H1 (cell line): ENCODE measurements around the gene AGBL1. TPM values are rescaled to one million over a fixed set of nuclear protein-coding genes. Genes with fewer than 3 reads are reported as not detected.

Experiments
- CTCF ChIA-PET: fragments of 300-600 bp; sonication (Branson Sonifier 250); formaldehyde crosslinking; loops from one replicate; lab custom pipeline; 2021; ENCODE audit not compliant: partially characterized antibody; lab: Charles Lee
- POLR2A ChIA-PET: fragments of 300-600 bp; sonication (Branson Sonifier 250); formaldehyde crosslinking; loops from one replicate; lab custom pipeline; 2021; ENCODE audit warnings: inconsistent platforms; ENCODE audit not compliant: partially characterized antibody; lab: Charles Lee
- DNase-seq, 2 experiments: peaks; one replicate each; pipeline versions ENCODE4 v3.0.0 to v3.0.0-alpha.2; 2010 to 2022; ENCODE audit warnings: low spot score in 2 of 2, low read depth in 1 of 2, mixed read lengths in 1 of 2
- FAIRE-seq: peaks from 2 replicates; lab custom pipeline; 2011; peaks lifted over from hg19 to GRCh38; lab: Jason Lieb, UNC
- H2AFZ ChIP-seq: 2 replicates; pipeline ENCODE4 v1.8.1; 2012; ENCODE audit warnings: low read length, inconsistent platforms
- H2AK5ac ChIP-seq: 2 replicates; pipeline ENCODE4 v1.6.1; 2013; ENCODE audit warnings: low read depth, low read length
- H2BK120ac ChIP-seq: replicated peaks from 2 replicates; pipeline ENCODE3; 2013; ENCODE audit warnings: low read depth, low read length, inconsistent platforms
- H2BK12ac ChIP-seq: 2 replicates; pipeline ENCODE4 v1.6.1; 2013; ENCODE audit warnings: low read depth, low read length
- H2BK15ac ChIP-seq: 2 replicates; pipeline ENCODE4 v1.6.1; 2013; ENCODE audit warnings: low read length
- H2BK20ac ChIP-seq: 2 replicates; pipeline ENCODE4 v1.6.1; 2013; ENCODE audit warnings: low read length
- H2BK5ac ChIP-seq: 2 replicates; pipeline ENCODE4 v1.6.1; 2013; ENCODE audit warnings: low read depth, low read length
- H3K14ac ChIP-seq: 2 replicates; pipeline ENCODE4 v1.6.1; 2013; ENCODE audit warnings: inconsistent platforms; ENCODE audit not compliant: insufficient read length
- H3K18ac ChIP-seq: 2 replicates; pipeline ENCODE4 v1.6.1; 2013; ENCODE audit warnings: low read length; ENCODE audit errors: extremely low read depth
- H3K23ac ChIP-seq: 2 replicates; pipeline ENCODE4 v1.6.1; 2013; ENCODE audit warnings: inconsistent platforms; ENCODE audit not compliant: insufficient read length
- H3K23me2 ChIP-seq: 2 replicates; pipeline ENCODE4 v1.6.1; 2013; ENCODE audit warnings: low read depth, low read length
- H3K27ac ChIP-seq: 2 replicates; pipeline ENCODE4 v1.6.1; 2011; ENCODE audit warnings: low read depth, low read length, inconsistent platforms
- H3K27me3 ChIP-seq, 4 experiments: replicated peaks in 1 of 4; 1 replicate in 1 of 4; 2 replicates in 3 of 4; pipeline versions ENCODE4 v1.6.1 to v1.8.1; 2011 to 2013; ENCODE audit warnings: low read length in 3 of 4, mild to moderate bottlenecking in 3 of 4, inconsistent platforms in 2 of 4, mixed read lengths in 2 of 4, moderate library complexity in 1 of 4; ENCODE audit not compliant: control insufficient read depth in 3 of 4, insufficient read depth in 3 of 4; ENCODE audit errors: extremely low read depth in 1 of 4
- H3K36me3 ChIP-seq, 4 experiments: 2 replicates each; pipeline versions ENCODE4 v1.6.1 to v1.8.1; 2011 to 2013; ENCODE audit warnings: mild to moderate bottlenecking in 4 of 4, low read length in 3 of 4, moderate library complexity in 2 of 4, control low read depth in 1 of 4, inconsistent platforms in 1 of 4; ENCODE audit not compliant: insufficient read depth in 4 of 4, control insufficient read depth in 2 of 4
- H3K4ac ChIP-seq: replicated peaks from 2 replicates; pipeline ENCODE3; 2013; ENCODE audit warnings: low read length, low read depth, mixed read lengths, inconsistent platforms; ENCODE audit not compliant: insufficient read length
- H3K4me1 ChIP-seq, 4 experiments: replicated peaks in 1 of 4; 1 replicate in 1 of 4; 2 replicates in 3 of 4; pipeline versions ENCODE4 v1.6.1 to v1.8.1; 2011 to 2013; ENCODE audit warnings: low read length in 3 of 4, inconsistent platforms in 2 of 4, mixed read lengths in 1 of 4; ENCODE audit not compliant: insufficient read depth in 4 of 4, control insufficient read depth in 3 of 4
- H3K4me2 ChIP-seq, 2 experiments: 2 replicates each; pipeline versions ENCODE4 v1.6.1 to v1.8.1; 2011 to 2013; ENCODE audit warnings: low read depth in 2 of 2, low read length in 2 of 2, control low read depth in 1 of 2, inconsistent platforms in 1 of 2, mild to moderate bottlenecking in 1 of 2; ENCODE audit not compliant: insufficient read depth in 1 of 2
- H3K4me3 ChIP-seq, 4 experiments: fragments of 200-600, 300-600 bp in 1 of 4; sonication (generic), shearing (Covaris generic), sonication (Bioruptor Twin) in 1 of 4; 2 replicates each; pipeline versions ENCODE4 v1.5.1 to v1.8.1; 2011 to 2016; ENCODE audit warnings: low read length in 4 of 4, low read depth in 3 of 4, control low read depth in 2 of 4, inconsistent platforms in 2 of 4, mild to moderate bottlenecking in 2 of 4, mixed read lengths in 1 of 4, moderate library complexity in 1 of 4; ENCODE audit not compliant: insufficient read depth in 2 of 4; ENCODE audit errors: extremely low read depth in 1 of 4
- H3K56ac ChIP-seq: replicated peaks from 2 replicates; pipeline ENCODE3; 2013; ENCODE audit warnings: low read depth, mild to moderate bottlenecking, mixed read lengths, low read length, inconsistent platforms; ENCODE audit not compliant: insufficient read length
- H3K79me1 ChIP-seq: 2 replicates; pipeline ENCODE4 v1.6.1; 2013; ENCODE audit warnings: low read depth, low read length, control low read depth
- H3K79me2 ChIP-seq, 2 experiments: 2 replicates each; pipeline versions ENCODE4 v1.6.1 to v1.8.1; 2012 to 2013; ENCODE audit warnings: low read length in 2 of 2, mild to moderate bottlenecking in 2 of 2, inconsistent platforms in 1 of 2; ENCODE audit not compliant: insufficient read depth in 2 of 2, control insufficient read depth in 1 of 2
- H3K9ac ChIP-seq, 4 experiments: replicated peaks in 1 of 4; 1 replicate in 1 of 4; 2 replicates in 3 of 4; pipeline versions ENCODE4 v1.6.1 to v1.8.1; 2011 to 2013; ENCODE audit warnings: low read depth in 3 of 4, low read length in 3 of 4, control low read depth in 2 of 4, mild to moderate bottlenecking in 2 of 4, moderate library complexity in 2 of 4, inconsistent platforms in 1 of 4; ENCODE audit errors: extremely low read depth in 1 of 4
- H3K9me3 ChIP-seq, 2 experiments: 2 replicates each; pipeline versions ENCODE4 v1.6.1 to v1.8.1; 2012 to 2013; ENCODE audit warnings: mild to moderate bottlenecking in 2 of 2, moderate library complexity in 2 of 2, control low read depth in 1 of 2, inconsistent platforms in 1 of 2, low read depth in 1 of 2, low read length in 1 of 2, mixed read lengths in 1 of 2; ENCODE audit not compliant: insufficient read depth in 2 of 2
- H4K20me1 ChIP-seq, 2 experiments: replicated peaks in 1 of 2; 2 replicates each; pipeline versions ENCODE3 to v1.8.1; 2011 to 2013; ENCODE audit warnings: inconsistent platforms in 2 of 2, low read length in 2 of 2, mild to moderate bottlenecking in 1 of 2; ENCODE audit not compliant: insufficient read depth in 2 of 2, control insufficient read depth in 1 of 2
- H4K5ac ChIP-seq: 2 replicates; pipeline ENCODE4 v1.6.1; 2013; ENCODE audit warnings: low read length, low read depth, mixed read lengths, inconsistent platforms; ENCODE audit not compliant: insufficient read length
- H4K8ac ChIP-seq: 2 replicates; pipeline ENCODE4 v1.8.0; 2013; ENCODE audit warnings: mild to moderate bottlenecking, moderate library complexity, low read length, inconsistent platforms; ENCODE audit not compliant: insufficient read depth; ENCODE audit errors: extremely low read depth
- H4K91ac ChIP-seq: replicated peaks from 2 replicates; pipeline ENCODE3; 2013; ENCODE audit warnings: low read length, mixed read lengths, inconsistent platforms; ENCODE audit not compliant: insufficient read length
- CHD1 ChIP-seq: IDR thresholded peaks from 2 replicates; pipeline ENCODE4 v1.6.1; 2012; ENCODE audit warnings: low read depth, low read length, improper control_type of control experiment
- CREB1 ChIP-seq: IDR thresholded peaks from 2 replicates; pipeline ENCODE4 v1.6.1; 2012; ENCODE audit warnings: inconsistent platforms
- E2F6 ChIP-seq: IDR thresholded peaks from 2 replicates; pipeline ENCODE4 v1.6.1; 2012; ENCODE audit warnings: inconsistent platforms
- JUN ChIP-seq: IDR thresholded peaks from 2 replicates; pipeline ENCODE4 v1.6.1; 2011; ENCODE audit warnings: low read depth, mild to moderate bottlenecking, improper control_type of control experiment, low read length
- JUND ChIP-seq: IDR thresholded peaks from 2 replicates; pipeline ENCODE4 v1.6.1; 2011; ENCODE audit warnings: mild to moderate bottlenecking, improper control_type of control experiment, low read length
- KDM4A ChIP-seq: IDR thresholded peaks from one replicate; pipeline ENCODE4 v1.7.1; 2012; ENCODE audit warnings: low read depth, mild to moderate bottlenecking, moderate library complexity, low read length, inconsistent platforms; ENCODE audit not compliant: severe bottlenecking
- MAX ChIP-seq: IDR thresholded peaks from 2 replicates; pipeline ENCODE4 v1.6.1; 2012; ENCODE audit warnings: inconsistent platforms
- POU5F1 ChIP-seq: IDR thresholded peaks from 2 replicates; pipeline ENCODE4 v1.6.1; 2011; ENCODE audit warnings: low read depth, mild to moderate bottlenecking, low read length, moderate library complexity
- SUZ12 ChIP-seq: fragments of 200-600 bp; sonication (generic); IDR thresholded peaks from 2 replicates; pipeline ENCODE4 v1.6.1; 2012; ENCODE audit warnings: mild to moderate bottlenecking, inconsistent platforms, low read length, moderate library complexity, mixed read lengths
- TAF1 ChIP-seq: IDR thresholded peaks from 2 replicates; pipeline ENCODE4 v1.6.1; 2011; ENCODE audit warnings: mild to moderate bottlenecking, low read depth, low read length
- TBP ChIP-seq: IDR thresholded peaks from 2 replicates; pipeline ENCODE4 v1.6.1; 2011; ENCODE audit warnings: low read depth, low read length, improper control_type of control experiment
- TCF12 ChIP-seq: IDR thresholded peaks from 2 replicates; pipeline ENCODE4 v1.6.1; 2011; ENCODE audit warnings: low read depth, mild to moderate bottlenecking, low read length
- USF2 ChIP-seq: IDR thresholded peaks from 2 replicates; pipeline ENCODE4 v1.6.1; 2011; ENCODE audit warnings: low read length, improper control_type of control experiment
- WGBS, 2 experiments: shearing (Covaris generic) in 1 of 2; methylation state at CpG; one replicate each; pipeline versions ENCODE4 v1.1.6 to v1.1.7; 2013 to 2015; ENCODE audit warnings: low lambda C conversion rate in 2 of 2, mixed read lengths in 2 of 2, inconsistent platforms in 1 of 2, low coverage in 1 of 2, missing lambda C conversion rate in 1 of 2; ENCODE audit not compliant: insufficient replicate concordance in 2 of 2, insufficient coverage in 1 of 2, insufficient read length in 1 of 2; ENCODE audit errors: extremely low coverage in 1 of 2, missing lambda C conversion rate in 1 of 2; 5-methylcytosine and 5-hydroxymethylcytosine counted together
- polyA plus RNA-seq, 7 experiments: library from polyadenylated mRNA; depleted of rRNA in 3 of 7; stranded (reverse) in 5 of 7; unstranded in 2 of 7; fragments of >200 nt in 5 of 7; fragments of 200-250 nt in 2 of 7; gene quantifications; 1 replicate in 5 of 7; 2 replicates in 1 of 7; 4 replicates in 1 of 7; pipeline versions ENCODE4 v1.2.1 to v1.2.3, GENCODE V29; 2011 to 2013; ENCODE audit warnings: missing spikeins in 2 of 7, mixed read lengths in 2 of 7
- total RNA-seq: library from RNA; stranded (reverse); fragmentation: NEBNext Ultra II Directional; extraction: Animal tissue kit (Norgen Biotek cat#: 25700); gene quantifications from 2 replicates; pipeline ENCODE4 v1.2.1, GENCODE V29; 2021

The AGBL1 gene
- total and polyA plus RNA-seq, 2 of the 8 experiments (the other 6 are each of a cell fraction or from before 2014, with no cell fraction given): not detected

- CTCF ChIA-PET: interaction anchor here (0.6 to 1.1 kb wide), 2 partner anchors 9 to 1643 kb away, joined by 3 to 4 read pairs; no protein-coding TSS in a partner anchor
- Histone ChIP-seq H2BK5ac (no peak overlapping the region), H4K5ac (no peak overlapping the region), H3K18ac (no peak overlapping the region), H3K23me2 (peaks cover 2% of the 10 kb centered on the region; the same call in 1 of the 2 replicates), H3K4ac (no peak overlapping the region), H2AFZ (no peak overlapping the region), H2BK12ac (no peak overlapping the region), H2BK120ac (no peak overlapping the region), H3K9me3 (peaks cover 9 to 14% of the 10 kb centered on the region in 2 experiments), H3K9ac (no peak overlapping the region), H4K8ac (no peak overlapping the region), H3K14ac (no peak overlapping the region), H4K91ac (no peak overlapping the region), H3K23ac (no peak overlapping the region), H4K20me1 (no peaks in the 10 kb centered on the region), H2BK20ac (no peak overlapping the region), H2BK15ac (no peak overlapping the region), H3K27me3 (no peaks in the 10 kb centered on the region), H3K79me1 (no peaks in the 10 kb centered on the region), H3K4me2 (no peak overlapping the region), H3K56ac (no peak overlapping the region), H3K4me3 (no peak overlapping the region), H3K79me2 (no peaks in the 10 kb centered on the region), H3K4me1 (peaks cover 0 to 2% (median 0%) of the 10 kb centered on the region in 4 experiments; a peak in 1 of 7 replicates), H2AK5ac (no peak overlapping the region), H3K27ac (no peak overlapping the region), H3K36me3 (peaks cover 0 to 3% (median 0%) of the 10 kb centered on the region in 4 experiments; a peak in 1 of 8 replicates)
- no peak for FAIRE-seq
- WGBS, 2 experiments: 100% methylated on average over 1 of the region's 1 CpG; no CpG with 5 or more reads in 1 of the 2 experiments
- POLR2A ChIA-PET: no interaction called here
- DNase-seq: no peak
- TF ChIP-seq CHD1: no peak
- TF ChIP-seq CREB1: no peak
- no peak for TF ChIP-seq KDM4A
- no peak for TF ChIP-seq SUZ12
- no peak for TF ChIP-seq JUND
- no peak for TF ChIP-seq USF2
- no peak for TF ChIP-seq JUN
- no peak for TF ChIP-seq TAF1
- no peak for TF ChIP-seq TCF12
- no peak for TF ChIP-seq MAX
- no peak for TF ChIP-seq E2F6
- TF ChIP-seq POU5F1: no peak
- TF ChIP-seq TBP: no peak
These were observed 516.1 kb downstream of the AGBL1 start for GRCh38 chr15:86595741-86596140.
